SKM-1 (cell line): ENCODE results near the gene CFAP97D1.

ENCODE experiments used
- DNase-seq: peaks from one replicate; lab custom pipeline; 2025; ENCODE audit not compliant: unreplicated experiment; lab: John Stamatoyannopoulos, UW

CFAP97D1 gene

DNA sequence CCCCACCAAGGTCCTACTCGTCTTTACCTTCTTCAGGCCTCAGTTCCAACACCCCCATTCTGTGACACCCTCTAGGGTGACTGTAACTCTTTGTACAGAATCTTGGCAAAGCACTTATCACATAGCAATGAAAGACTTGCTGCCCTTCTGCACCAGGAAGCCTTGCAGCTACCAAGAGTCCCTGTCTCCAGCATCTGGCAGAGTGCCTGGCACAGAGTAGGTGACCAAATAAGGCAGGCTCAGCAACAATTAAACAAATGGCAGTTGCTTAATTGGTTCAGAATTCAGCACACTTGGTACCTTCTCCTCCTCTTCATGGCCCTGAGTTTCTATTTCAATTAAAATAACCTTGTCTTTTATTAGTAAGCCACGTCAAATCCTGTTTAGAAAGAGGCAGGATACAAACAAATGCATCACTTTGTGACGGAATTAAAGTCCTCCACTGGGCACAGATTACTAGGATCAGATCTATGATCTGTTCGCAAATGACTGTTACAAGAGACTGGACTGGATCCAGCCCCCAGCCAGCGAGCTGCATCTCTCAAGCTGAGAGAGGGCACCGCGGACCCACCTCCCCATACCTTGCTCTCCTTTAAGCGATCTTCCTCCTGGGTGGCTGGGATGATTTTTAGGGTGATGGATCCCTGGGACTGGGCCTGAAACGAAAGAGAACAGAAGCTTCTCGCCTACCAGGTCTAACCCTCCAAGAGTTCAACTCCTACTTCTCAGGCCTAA is 43.3 kb downstream of the CFAP97D1 start:
- no peak for DNase-seq

DNA sequence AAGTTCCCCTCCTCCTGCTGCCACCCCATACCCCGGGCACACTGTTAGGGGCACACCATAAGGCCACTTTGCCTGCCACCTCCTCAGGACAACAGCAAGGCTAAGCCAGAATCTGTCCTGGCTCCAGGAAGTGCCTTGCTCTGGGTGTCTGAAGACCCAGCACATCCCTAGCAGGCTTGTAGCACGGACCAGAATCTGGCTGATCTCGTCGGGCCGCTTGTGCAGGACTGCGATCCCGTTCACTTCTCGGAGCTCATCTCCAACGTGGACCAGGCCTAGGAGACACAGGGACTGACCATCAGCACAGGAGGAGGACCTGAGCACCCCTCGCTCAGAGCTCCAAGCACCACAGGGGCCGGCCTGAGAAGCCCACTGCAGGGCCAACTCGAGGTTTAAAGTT is 45.3 kb downstream of the CFAP97D1 start:
- no peak for DNase-seq

DNA sequence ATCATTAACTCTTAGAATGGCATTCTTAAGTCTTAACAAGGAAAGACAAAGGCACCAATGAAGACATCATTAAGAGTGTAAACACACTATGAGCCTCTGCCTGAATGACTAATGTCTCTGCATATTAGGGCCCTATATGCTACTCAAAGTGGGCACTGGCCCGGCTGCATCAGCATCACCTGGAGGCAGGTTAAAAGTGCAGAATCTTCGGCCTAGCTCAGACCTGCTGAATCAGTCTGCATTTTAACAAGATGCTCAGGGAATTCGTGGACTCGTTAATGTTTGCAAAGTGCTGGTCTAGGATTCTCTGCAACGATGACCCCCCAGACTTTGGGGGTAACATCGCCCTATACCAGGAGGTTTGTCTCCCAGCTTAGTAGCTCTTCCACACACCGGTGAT is 46.0 kb downstream of the CFAP97D1 start:
- no peak for DNase-seq

DNA sequence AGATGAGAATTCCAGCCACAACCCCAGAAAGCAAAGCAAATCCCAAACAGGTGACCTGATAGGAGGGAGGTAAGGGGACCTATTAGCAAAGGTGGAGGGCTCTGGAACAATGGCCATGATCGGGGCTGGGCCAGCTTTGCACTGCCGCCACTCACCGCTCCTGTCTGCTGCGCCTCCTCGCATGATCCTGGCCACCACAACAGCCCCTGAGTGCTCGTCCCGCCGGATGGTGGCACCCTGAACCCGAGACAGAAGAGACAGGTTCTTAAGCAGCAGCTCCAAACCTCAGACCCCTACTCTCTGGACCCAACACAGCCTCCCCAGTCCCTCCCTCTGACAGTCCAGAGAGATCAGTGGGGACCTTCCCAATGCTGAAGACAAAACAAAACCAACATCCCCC is 47.4 kb downstream of the CFAP97D1 start:
- DNase-seq = no peak

DNA sequence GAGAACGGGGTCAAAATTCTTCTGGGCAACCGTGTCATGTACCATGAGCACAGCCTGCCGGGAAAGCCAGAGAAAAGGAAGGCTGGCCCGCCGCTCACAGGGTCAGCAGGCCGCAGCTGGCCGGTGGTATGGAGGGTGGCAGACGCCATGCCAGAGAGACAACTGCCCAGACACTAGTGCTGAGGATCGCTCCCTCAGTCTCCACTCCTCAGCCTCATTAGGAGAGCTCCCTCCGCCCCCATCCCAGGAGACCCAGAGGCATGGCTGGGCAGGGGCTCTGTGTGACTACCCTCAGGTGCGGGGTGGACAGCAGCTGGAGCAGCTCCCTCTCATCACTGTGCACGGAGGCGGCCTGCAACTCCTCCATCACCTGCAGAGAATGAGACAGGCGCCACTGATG is 49.5 kb downstream of the CFAP97D1 start:
- DNase-seq = no peak

DNA sequence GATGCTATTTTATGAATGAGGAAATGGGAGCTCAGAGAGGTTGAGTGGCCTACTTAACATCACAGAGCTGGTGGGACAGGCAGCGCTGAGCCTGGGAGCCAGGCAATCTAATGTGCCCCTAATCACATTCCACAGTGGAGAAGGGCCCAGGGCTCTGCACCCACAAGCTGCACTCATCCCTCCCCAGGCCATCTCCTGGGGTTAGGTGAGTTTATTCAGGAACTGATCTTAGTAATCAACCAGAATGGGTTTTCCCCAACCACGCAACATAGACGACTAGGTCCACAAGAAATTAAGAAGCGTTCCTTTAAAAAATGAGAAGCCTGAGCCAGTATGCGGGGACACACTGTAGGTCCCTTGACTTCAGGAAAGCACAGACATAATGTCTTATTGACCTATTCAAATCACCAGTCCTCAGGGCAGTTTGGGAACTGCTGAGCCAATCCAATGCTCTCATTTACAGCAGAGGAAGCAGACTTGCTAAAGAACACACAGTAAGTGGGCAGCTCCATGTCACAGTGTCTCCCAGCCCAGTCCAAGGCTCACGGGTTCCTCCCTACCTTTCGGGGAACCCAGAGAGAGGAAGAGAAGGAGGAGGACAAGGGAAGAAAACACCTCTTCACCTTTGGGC is 50.4 kb downstream of the CFAP97D1 start:
- DNase-seq = no peak

DNA sequence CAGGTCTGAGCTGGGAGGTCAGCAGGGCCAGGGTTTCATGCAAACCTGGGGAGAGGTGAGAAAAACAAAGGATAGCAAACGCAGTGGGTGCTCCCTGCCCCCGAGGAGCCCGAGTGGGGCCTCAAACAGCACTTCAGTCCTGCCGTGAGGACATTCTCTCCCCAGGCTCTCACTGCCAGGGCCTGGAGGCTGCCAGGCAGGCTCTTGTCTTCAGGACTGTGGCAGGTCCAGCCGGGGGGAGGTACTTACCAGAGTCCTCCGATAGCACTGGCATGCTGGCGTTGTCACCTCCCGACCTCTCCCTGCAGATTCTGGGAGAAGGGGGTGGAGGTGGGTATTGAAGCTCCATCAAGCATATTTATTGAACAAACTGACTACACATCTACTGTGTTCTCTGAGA is 51.4 kb downstream of the CFAP97D1 start:
- no peak for DNase-seq

DNA sequence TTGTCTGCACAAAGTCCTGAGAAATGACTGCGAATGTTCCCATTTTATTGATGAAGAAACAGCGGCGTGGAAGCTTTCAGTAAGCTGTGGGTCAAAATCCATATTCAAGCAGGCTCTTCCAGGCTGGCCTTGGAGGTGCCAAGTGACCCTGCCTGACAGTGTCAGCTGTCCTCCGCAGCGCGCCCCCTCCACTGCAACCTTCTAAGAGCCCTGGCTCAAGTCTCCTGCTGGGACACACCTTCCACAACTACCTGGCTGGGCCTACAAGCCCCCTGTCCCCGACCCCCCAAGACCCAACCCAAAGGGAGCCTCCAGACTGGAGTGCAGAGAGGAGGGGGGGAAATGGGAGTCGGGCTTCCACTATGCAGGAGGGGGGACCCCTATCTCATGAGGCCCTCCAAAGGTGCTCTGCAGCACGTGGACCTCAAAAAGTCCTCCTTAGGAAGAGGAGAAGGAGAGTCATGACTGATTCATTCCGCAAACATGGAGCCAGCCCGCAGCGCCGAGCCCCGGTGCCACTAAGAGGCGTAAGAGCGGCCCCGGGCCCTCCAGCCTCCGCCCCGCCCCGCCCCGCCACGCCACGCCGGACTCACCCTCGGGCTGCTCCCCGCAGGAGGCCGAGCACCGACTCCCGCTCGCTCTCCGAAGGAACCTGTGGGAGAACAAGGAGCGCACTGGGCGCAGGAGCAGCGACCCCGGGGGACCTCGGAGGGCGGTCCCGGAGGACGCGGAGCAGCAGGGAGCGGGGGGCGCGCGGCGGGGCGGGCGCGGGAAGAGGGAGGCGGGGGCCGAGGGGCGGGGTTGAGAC is 52.1 kb downstream of the CFAP97D1 start:
- DNase-seq = no peak

DNA sequence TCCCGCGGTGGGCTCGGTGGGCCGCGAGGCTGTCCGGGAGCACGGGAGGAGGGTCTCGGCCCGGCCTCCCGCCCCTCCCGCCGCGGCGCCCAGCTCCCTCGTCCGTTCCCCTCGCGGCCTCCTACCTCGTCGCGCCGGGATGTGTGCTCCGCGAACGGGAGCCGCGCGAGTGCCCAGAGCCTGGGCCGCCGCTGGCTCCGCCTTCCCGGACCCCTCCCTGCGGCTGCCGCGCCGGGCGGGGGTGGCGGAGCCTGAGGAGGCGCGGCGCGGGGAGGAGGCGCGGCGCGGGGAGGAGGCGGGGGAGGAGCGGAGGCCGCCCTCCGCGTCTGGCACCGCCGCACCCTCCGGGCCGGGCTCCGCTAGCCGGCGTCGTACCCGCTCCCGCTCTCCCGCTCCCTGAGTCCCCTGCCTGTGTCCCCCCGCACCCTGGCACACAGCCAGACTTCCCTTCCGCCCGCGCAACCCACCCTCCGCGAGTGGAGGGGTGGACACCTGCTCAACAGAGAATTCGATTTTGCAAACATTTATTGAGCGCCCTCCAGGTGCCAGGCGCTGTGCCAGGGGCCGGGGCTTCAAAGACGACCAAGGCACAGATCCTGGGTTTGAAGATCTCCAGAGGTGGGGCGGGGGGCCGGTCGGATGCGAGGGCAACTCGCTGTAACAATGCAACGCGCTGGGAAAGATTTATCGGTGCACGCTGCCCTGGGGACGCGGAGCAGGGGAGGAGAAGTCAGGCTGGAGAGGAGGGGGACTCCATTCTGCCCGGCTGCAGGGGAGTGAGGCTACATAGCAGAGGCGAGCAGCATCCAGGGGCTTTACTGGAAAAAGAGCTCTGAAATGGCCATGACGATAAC is 53.0 kb downstream of the CFAP97D1 start, which contains the start of gene MPP3:
TSS of gene MPP3 (minus strand) at position 171 of the 854 bp plus-strand sequence. CDS start 1,240 bp downstream, outside the sequence.
- DNase-seq = no peak

DNA sequence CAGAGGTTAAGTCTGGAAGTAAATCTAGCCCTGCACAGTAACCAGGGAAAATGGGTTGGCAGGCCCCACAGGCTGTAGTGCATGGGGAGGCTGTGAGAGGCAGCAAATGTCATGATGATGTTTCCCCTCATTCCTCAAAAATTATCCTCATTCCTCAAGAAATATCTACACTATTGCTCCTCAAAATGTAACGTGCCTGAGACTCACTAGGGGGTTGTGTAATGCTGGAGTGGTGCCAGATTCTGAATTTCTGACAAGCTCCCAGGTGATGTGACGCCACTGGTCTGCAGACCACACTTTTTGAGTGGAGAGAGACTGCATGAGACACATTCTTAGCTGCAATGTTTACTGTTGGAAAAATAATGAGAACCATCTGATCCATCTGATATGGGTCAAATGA is 53.9 kb downstream of the CFAP97D1 start:
- DNase-seq = no peak
